Stimulated activated CD8-positive, alpha-beta memory T cell treated with anti-CD3 and anti-CD28 coated beads, Interleukin-2, amount 100 ng/mL, for 48 hours (primary cell): ENCODE measurements around the gene EP400.
"Not testable (repeated sequence)": the region's sequence is repeated elsewhere in the genome, so short reads cannot be mapped to it uniquely, and the experiment has no call there.

Experiments
- DNase-seq, 2 donors: peaks; one replicate each; pipeline ENCODE4 v3.0.0-alpha.2; 2020; ENCODE audit warnings: low read depth in 2 of 2

EP400 gene

DNA sequence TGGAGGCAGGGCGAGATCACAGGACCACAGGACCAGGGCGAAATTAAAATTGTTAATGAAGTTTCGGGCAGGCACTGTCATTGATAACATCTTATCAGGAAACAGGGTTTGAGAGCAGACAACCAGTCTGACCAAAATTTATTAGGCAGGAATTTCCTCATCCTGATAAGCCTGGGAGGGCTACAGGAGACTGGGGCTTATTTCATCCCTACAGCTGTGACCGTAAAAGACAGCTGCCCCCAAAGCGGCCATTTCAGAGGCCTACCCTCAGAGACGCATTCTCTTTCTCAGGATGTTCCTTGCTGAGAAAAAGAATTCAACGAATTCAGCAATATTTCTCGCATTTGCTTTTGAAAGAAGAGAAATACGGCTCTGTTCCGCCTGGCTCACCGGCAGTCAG lies 97.9 kb downstream of the EP400 start:
- not testable (repeated sequence) for DNase-seq

DNA sequence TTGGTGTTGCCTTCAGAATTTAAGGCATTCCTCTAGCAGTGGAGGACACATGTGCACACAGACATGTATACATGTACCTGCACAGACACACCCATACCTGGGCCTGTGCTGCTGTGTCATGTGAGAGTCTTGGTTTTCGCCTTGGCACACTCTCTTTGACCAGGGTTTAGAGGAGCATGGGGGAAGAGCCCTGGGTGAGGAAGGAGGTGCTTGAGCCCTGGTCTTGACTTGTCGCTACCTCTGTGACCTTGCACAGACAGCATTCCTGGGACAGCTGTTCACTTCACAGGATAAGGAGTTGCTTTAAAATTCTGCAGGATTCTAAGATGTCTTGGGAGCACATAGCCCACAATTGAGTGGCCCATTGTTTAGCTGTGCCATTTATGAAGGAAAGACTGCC lies 99.7 kb downstream of the EP400 start:
- DNase-seq = no peak

GRCh38 chr12:132049876-132050275 lies 100.1 kb downstream of the EP400 start:
- DNase-seq = no peak

DNA sequence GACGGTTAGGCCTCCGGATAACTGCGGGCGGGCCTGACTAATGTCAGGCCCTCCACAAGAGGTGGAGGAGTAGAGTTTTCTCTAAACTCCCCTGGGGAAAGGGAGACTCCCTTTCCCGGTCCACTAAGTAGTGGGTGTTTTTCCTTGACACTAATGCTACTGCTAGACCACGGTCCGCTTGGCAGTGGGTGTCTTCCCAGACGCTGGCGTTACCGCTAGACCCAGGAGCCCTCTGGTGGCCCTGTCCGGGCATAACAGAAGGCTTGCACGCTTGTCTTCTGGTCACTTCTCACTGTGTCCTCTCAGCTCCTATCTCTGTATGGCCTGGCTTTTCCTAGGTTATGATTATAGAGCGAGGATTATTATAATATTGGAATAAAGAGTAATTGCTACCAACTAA lies 102.0 kb downstream of the EP400 start:
- DNase-seq = not testable (repeated sequence)

DNA sequence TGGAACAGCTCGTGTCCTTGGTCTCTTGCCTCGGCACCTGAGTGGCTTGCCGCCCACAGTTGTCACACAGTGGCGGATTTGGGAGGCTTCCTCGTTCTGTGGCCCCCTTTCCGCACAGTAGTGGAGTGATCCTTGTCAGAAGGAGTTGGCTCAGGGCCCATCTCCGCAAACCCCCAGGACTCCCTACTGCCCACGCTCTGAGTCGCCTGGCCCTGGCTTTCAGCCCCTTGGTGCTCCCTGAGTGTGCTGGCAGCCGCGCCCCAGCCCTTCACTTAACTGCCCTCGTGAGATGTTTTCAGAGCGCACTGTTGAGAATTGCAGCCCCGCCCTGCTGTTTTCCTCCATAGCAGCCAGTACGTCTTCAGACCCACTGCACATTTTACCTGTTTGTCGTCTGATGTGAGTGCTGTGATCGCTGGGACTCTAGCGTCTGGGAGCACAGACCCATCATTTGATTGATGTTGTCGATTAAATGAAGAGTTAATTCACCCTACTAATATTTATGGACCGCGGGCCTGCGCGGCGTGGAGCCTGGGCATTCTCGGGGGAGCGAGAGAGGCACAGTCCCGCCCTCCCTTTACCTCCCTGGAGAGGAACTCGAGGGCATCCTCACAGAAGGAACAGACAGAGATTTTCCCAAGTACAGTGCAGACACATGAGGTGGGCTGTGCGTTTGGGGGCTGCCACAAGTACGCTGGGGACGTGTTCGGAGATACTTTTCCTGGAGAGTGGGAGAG lies 102.6 kb downstream of the EP400 start:
- no peak for DNase-seq

DNA sequence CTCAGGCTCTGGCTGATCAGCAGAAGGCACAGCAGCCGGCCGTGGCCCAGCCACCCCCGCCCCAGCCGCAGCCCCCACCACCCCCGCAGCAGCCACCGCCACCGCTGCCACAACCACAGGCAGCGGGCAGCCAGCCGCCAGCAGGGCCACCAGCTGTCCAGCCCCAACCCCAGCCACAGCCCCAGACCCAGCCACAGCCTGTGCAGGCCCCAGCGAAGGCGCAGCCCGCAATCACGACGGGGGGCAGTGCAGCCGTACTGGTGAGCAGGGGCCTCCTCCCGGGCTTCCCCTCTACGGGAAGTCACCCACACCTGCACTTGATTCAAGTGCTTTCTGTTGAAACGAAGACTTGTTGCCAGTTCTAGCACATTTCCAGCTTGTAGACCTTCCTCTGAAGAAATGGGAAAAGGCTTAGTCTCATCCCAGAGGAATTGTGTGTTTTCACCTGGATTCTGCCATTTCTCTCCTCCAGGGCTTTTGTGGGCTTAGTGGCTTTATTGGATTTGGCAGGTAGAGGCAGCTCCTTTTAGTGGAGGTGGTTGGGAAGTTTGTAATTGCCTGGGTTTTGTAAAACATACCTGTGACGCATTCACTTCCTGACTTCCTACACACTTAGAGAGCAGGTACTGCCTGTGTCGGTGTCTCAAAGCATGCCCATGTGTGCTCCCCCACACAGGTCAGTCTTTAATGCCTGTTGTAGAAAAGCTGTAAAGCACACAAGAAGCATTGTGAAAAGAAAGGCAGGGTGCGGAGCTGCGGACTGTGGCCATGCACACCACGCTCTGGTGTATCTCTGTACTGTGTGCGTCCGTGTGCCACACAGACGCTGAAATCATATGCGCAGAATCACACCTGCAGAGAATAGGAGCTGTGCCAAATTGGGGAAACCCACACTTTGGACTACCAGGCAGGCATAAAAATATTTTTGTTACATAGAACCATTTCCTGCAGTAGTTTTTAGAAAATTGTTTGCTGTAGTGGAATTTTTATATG lies 103.9 kb downstream of the EP400 start:
- DNase-seq = no peak

- no peak for DNase-seq
Observed at GRCh38 chr12:132054983-132055382, 105.2 kb downstream of the EP400 start.

DNA sequence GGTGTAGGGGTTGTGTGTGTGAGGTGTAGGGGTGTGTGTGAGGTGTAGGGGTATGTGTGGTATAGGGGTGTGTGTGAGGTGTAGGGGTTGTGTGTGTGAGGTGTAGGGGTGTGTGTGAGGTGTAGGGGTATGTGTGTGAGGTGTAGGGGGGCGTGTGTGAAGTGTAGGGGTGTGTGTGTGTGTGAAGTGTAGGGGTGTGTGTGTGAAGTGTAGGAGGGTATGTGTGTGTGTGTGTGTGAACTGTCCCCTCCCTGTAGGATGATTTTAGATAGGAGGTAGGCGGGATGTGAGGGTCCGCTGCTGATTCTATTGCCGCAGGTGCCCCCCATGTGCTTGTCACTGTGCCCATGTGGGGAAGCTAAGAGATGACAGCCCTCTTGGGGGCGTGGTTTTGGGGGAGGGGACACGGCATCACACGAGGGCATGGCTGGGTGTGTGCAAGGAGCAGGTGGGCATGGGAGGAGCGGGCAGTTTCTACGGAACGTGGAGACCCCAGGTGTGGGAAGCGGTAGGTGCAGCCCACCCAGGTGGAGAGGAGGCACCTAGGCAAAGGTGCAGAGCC lies 105.9 kb downstream of the EP400 start:
- no peak for DNase-seq

- DNase-seq = no peak
Observed at GRCh38 chr12:132056320-132056719, 106.6 kb downstream of the EP400 start.

DNA sequence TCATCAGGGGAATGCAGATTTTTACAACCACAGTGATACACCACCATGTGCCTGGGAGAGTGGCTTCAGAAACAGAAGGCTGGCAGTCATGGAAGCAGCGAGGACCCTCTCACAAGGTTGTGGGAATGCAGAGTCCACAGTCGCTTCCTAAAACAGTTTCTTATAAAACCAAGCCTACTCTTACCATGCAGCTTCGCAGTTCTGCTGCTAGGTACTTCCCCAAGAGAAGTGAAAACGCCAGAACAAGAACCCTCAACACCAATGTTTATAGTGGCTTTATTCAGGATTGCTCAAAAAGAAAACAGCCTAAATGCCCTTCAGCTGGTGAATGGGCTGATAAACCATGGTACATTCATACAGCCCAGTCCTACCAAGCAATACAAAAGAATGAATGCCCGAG lies 107.2 kb downstream of the EP400 start:
- DNase-seq = no peak

DNA sequence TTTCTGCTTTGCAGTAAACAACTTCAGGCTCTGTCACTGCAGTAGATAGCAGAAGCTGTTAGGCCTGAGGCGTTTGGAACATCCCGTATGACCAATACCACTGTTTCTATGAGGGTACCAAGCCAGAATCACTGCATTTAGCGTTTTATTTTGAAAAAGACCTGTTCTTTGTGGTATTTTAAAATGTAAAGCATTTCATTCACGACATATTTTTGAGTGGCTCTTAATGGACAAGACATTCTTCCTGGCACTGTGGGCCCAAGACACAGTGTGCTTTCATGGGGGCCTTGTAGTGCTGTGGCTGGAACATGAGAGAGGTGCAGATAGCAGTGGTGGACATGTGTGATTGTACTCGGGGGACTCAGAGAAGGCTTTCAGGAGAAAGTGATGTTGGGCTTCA lies 107.9 kb downstream of the EP400 start:
- no peak for DNase-seq

- no peak for DNase-seq
Observed at GRCh38 chr12:132061197-132061596, 111.5 kb downstream of the EP400 start.

DNA sequence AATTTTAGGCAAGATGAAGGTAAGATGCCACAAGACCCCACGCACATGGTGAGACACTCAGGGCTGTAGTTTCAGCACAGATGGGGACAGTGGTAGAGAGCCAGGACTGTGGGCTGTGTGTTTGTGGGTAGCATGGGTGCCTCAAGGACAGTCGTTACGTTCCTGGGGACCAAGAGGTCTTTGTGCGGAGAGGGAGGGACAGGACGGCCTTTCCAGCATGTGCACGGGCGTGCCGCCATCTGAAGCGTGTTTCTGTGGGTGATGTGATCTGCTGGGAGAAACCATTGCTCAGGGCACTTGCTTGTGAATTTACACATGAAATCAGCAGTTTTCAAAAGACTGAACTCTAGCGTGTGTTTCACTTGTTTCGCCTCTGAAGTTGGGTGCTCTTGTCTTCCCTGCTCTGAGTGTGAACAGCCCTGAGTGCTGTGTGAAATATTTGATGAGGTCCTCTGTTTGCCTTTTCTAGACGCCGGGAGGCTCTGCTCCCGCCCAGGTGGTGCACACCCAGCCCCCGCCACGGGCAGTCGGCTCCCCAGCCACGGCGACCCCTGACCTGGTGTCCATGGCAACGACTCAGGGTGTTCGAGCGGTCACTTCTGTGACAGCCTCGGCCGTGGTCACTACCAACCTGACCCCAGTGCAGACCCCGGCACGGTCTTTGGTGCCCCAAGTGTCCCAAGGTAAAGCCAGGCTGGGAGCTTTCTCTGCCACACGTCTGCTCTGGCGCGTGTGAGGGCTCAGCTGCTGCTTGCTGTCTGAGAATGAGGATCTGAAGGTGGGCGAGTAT lies 112.1 kb downstream of the EP400 start:
- DNase-seq = no peak

GRCh38 chr12:132062481-132062880 lies 112.7 kb downstream of the EP400 start:
- DNase-seq = no peak

- no peak for DNase-seq
Observed at GRCh38 chr12:132063491-132063890, 113.7 kb downstream of the EP400 start.

DNA sequence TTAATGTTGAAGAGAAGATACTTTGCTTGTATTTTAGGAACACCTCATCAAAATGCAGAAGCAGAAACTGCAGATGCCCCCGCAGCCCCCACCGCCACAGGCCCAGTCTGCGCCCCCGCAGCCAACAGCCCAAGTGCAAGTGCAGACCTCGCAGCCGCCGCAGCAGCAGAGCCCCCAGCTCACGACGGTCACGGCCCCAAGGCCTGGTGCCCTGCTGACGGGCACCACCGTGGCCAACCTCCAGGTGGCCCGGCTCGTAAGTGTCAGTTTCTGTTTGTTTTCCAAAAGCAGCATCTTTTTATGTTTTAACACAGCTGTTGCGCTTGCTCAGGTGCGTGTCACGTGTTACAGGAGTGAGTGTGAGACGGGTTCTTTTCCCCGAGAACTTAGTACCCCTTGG lies 114.9 kb downstream of the EP400 start:
- DNase-seq = no peak

DNA sequence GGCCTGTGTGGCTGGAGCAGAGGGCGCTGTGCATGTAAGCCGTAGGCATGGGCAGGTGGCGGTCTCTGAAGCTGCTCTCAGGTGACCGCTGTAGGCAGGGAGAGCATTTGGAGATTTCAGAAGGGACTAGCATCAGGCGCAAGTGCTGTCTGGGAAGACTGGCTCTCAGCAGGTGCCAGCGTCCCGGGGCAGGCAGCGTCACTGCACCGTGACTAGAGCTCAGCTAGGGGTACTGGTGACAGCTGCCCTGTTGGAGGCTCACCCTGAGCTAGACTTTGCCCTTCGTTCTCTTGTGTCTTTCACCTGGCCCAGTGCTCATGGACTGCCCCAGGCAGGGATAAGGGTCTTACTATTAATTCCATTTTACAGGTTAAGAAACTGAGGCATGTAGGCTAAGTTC lies 115.5 kb downstream of the EP400 start:
- DNase-seq = no peak

DNA sequence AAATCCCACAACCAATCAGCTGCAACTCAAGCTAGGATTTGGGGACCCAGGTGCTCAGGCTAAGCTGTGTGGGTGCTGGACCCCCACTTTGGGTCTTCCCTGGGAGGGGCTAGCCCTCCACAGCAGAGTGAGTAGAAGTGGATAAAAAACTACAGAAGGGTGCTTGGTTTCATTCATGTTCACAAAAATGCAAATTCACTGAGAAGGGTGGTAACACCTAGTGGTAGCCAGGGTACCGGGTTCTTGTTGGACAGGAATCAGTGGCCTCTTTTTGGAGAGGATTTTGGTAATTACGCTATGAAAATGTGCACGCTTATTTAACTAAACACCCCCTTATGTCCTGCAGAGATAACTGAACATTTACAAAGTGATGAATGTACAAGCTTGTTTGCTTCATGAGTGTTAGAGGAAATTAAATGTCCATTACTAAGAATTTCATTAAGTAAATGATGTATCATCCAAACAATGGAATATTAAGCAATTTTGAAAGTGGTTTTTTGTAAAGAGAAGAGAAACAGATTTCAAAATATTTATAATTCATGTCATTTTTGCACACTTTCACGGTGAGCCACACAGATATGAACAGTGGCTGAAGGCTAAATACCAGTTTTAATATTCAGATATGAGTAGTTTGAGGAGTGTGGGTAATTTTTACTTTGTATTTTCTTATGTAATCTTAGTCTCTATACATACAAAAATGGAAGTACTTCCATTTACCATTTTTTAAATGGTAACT lies 116.0 kb downstream of the EP400 start:
- no peak for DNase-seq

- DNase-seq = peak in 1 of 2 donors; percentile 8
Observed at GRCh38 chr12:132066345-132066685, 116.6 kb downstream of the EP400 start.

GRCh38 chr12:132066749-132067148 lies 117.0 kb downstream of the EP400 start:
- DNase-seq = no peak

DNA sequence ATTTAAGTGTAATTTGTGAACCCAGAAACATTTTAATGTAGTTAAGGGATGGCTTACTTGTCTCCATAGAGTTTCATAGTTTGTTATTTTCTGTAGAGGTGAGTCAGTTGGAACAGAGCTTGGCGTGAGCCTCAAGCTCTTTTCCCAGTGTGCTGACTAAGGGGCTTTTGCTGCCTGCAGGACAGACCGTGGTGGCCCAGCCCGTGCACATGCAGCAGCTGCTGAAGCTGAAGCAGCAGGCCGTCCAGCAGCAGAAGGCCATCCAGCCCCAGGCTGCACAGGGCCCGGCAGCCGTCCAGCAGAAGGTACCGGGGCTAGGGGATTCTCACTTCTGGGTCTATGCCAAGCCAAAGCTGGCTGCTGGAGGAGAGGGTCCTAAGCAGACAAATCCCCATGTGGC lies 117.4 kb downstream of the EP400 start:
- no peak for DNase-seq
